Uterus (tissue), 4 donors: ENCODE results near the gene ERAP2. TPM values are rescaled to one million over a fixed set of nuclear protein-coding genes. Genes with fewer than 3 reads are reported as not detected.

Experiments
- DNase-seq, 2 donors: peaks; one replicate each; pipeline ENCODE4 v3.0.0-alpha.2; 2019 to 2020
- H3K27ac ChIP-seq, 2 donors: fragments of 200-600 bp; sonication (generic); 1 replicate in 1 of 2; 2 replicates in 1 of 2; pipeline ENCODE4 v1.5.1; 2016 to 2018
- H3K27me3 ChIP-seq, 2 donors: fragments of 200-600 bp; sonication (generic); one replicate each; pipeline ENCODE4 v1.5.1; 2018 to 2019; ENCODE audit warnings: control low read depth in 1 of 2
- H3K36me3 ChIP-seq, 2 donors: fragments of 200-600 bp; sonication (generic); one replicate each; pipeline ENCODE4 v1.5.1; 2019; ENCODE audit warnings: control low read depth in 1 of 2
- H3K4me1 ChIP-seq, 2 donors: fragments of 200-600 bp; sonication (generic); one replicate each; pipeline ENCODE4 v1.5.1; 2018 to 2019; ENCODE audit warnings: control low read depth in 1 of 2
- H3K4me3 ChIP-seq, 2 donors: fragments of 200-600 bp; sonication (generic); 1 replicate in 1 of 2; 2 replicates in 1 of 2; pipeline ENCODE4 v1.5.1; 2018 to 2019; ENCODE audit warnings: mild to moderate bottlenecking in 1 of 2
- H3K9me3 ChIP-seq, 2 donors: fragments of 200-600 bp; sonication (generic); one replicate each; pipeline ENCODE4 v1.5.1; 2019; ENCODE audit warnings: control low read depth in 1 of 2
- CTCF ChIP-seq, 4 experiments: fragments of 200-600 bp in 2 of 4; fragments of 450-650 bp in 2 of 4; sonication (generic) in 2 of 4; IDR thresholded peaks; one replicate each; pipeline ENCODE4 v1.5.1; 2016 to 2019; ENCODE audit warnings: antibody characterized with exemption in 4 of 4, mild to moderate bottlenecking in 2 of 4, moderate library complexity in 1 of 4
- POLR2A ChIP-seq, 2 donors: fragments of 450-650 bp; IDR thresholded peaks; one replicate each; pipeline ENCODE4 v1.6.1; 2016; ENCODE audit warnings: antibody characterized with exemption in 2 of 2, mild to moderate bottlenecking in 1 of 2, moderate library complexity in 1 of 2
- intact Hi-C: fragments of 100-400 bp; cut with DNase I; formaldehyde crosslinking; loops from one replicate; pipeline ENCODE4 v1.15.1; 2023; ENCODE audit warnings: low total_unique reads
- total RNA-seq, 4 donors: library from RNA; depleted of rRNA in 3 of 4; stranded (reverse); fragments of >200 nt in 3 of 4; gene quantifications; one replicate each; pipeline versions ENCODE4 v1.1.0 to v1.2.4, GENCODE V29; 2014 to 2023
- donor health status: DM: yes; HTN: yes; CAD: no.

Gene ERAP2
- total RNA-seq, 4 donors from 2014 or later, result 9.5 to 29.2 (median 17.1) TPM

GRCh38 chr5:96855031-96855872, 21.0 kb upstream of the ERAP2 start:
- H3K4me3 ChIP-seq, result no peak overlapping the region
- no peaks in the 10 kb centered on the region for H3K4me1 ChIP-seq
- TF ChIP-seq POLR2A (IDR thresholded peaks at IDR 0.05) (no peak), CTCF (IDR thresholded peaks at IDR 0.05) (no peak)
- intact Hi-C loops, result no loop called here
- H3K27me3 ChIP-seq, result no peaks in the 10 kb centered on the region
- H3K9me3 ChIP-seq, result no peaks in the 10 kb centered on the region
- no peaks in the 10 kb centered on the region for H3K36me3 ChIP-seq
- no peak for DNase-seq
- H3K27ac ChIP-seq, result no peak overlapping the region

DNA sequence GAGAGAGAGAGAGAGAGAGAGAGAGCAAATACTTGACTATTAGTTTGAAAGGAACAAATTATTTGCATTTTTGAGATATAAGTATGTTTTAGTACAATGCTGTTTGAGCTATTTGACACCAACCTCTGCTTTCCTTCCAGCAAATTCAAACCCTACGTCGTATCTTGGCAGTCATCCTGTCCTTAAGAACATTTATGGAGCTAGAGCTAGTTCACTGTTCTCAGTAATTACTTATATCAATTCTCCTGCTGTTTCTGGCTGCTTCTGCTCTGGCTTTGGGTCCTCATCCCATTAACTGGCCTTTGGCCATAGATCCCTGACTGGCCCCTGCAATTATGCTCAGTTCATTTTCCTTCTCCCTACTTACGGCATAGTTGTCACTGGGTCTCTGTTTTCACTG, 19.9 kb upstream of the ERAP2 start:
- Histone ChIP-seq H3K9me3 (no peaks in the 10 kb centered on the region), H3K36me3 (no peaks in the 10 kb centered on the region), H3K4me3 (no peak overlapping the region), H3K4me1 (no peaks in the 10 kb centered on the region), H3K27ac (no peak overlapping the region), H3K27me3 (no peaks in the 10 kb centered on the region)
- intact Hi-C loops, result no loop called here
- no peak for DNase-seq
- TF ChIP-seq POLR2A (IDR thresholded peaks at IDR 0.05), result no peak
- no peak for TF ChIP-seq CTCF (IDR thresholded peaks at IDR 0.05)

GRCh38 chr5:96857454-96857853, 18.8 kb upstream of the ERAP2 start:
- no peaks in the 10 kb centered on the region for H3K4me1 ChIP-seq
- H3K27me3 ChIP-seq, result no peaks in the 10 kb centered on the region
- intact Hi-C loops, result no loop called here
- DNase-seq, result no peak
- no peaks in the 10 kb centered on the region for H3K9me3 ChIP-seq
- H3K36me3 ChIP-seq, result no peaks in the 10 kb centered on the region
- no peak overlapping the region for H3K27ac ChIP-seq
- TF ChIP-seq CTCF (IDR thresholded peaks at IDR 0.05) (no peak), POLR2A (IDR thresholded peaks at IDR 0.05) (no peak)
- no peak overlapping the region for H3K4me3 ChIP-seq

DNA sequence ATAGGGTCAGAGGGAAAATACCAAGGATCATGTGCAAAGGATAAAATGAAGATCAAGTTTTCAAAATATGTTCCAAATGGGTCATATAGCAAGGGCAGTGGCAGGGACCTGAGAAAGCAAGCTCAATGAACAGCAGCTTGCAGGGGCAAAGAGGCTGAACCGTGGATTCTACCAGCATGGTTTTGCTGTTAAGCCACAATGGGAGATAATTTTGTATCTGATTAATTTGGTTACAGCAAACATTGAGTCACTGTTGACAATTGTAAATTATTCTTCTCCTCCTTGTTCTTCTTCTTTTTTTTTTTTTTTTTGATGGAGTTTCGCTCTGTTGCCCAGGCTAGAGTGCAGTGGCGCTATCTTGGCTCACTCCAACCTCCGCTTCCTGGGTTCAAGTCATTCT, 18.4 kb upstream of the ERAP2 start:
- TF ChIP-seq CTCF (IDR thresholded peaks at IDR 0.05) (no peak), POLR2A (IDR thresholded peaks at IDR 0.05) (no peak)
- Histone ChIP-seq H3K27me3 (no peaks in the 10 kb centered on the region), H3K27ac (no peak overlapping the region), H3K36me3 (no peaks in the 10 kb centered on the region), H3K4me3 (no peak overlapping the region), H3K9me3 (no peaks in the 10 kb centered on the region), H3K4me1 (no peaks in the 10 kb centered on the region)
- intact Hi-C loops, result no loop called here
- DNase-seq, result no peak

DNA sequence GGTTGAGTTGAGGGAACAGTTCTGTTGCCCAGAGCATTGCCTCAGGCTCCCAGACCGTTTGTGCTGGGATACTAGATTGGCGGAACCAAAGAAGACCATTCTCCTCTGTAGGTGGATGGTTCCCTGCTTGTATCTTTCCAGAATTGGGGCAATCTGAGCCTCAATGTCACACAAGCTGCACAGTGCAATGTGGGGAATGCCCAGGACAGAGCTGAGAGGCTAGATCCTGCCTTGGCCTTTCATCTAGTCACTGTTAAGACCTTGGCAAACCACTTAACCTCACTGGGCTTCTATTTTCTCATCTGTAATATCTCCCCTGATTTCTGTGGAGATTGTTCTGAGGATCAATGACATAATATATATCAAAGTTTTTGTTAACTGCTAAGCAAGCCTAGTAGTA, 16.9 kb upstream of the ERAP2 start:
- no peak for DNase-seq
- no peak for TF ChIP-seq CTCF (IDR thresholded peaks at IDR 0.05)
- TF ChIP-seq POLR2A (IDR thresholded peaks at IDR 0.05), result no peak
- intact Hi-C loops, result no loop called here

More for the DNA sequence above, 16.9 kb upstream of the ERAP2 start:
- Histone ChIP-seq H3K4me1 (no peaks in the 10 kb centered on the region), H3K4me3 (no peak overlapping the region), H3K27me3 (no peaks in the 10 kb centered on the region), H3K9me3 (no peaks in the 10 kb centered on the region), H3K36me3 (no peaks in the 10 kb centered on the region), H3K27ac (no peak overlapping the region)
